Measurements from ENCODE around the gene TUBB6. TPM values are rescaled to one million over a fixed set of nuclear protein-coding genes. Genes with fewer than 3 reads are reported as not detected.

TUBB6 gene
- total and polyA plus RNA-seq, 10 of the 15 experiments (the other 5 are each of a cell fraction or from before 2014, with no cell fraction given) = 27.4 to 262 (median 82.5) TPM

- TF ChIP-seq ATF2 (IDR thresholded peaks at IDR 0.05; ENCODE audit: low read length) (no peak), NFYB (IDR thresholded peaks at IDR 0.05; ENCODE audit: insufficient read depth, low read depth, low read length) (no peak), PBX3 (IDR thresholded peaks at IDR 0.05; ENCODE audit: insufficient replicate concordance, low read depth, low read length) (no peak), MLLT1 (IDR thresholded peaks at IDR 0.05) (no peak), MEF2B (IDR thresholded peaks at IDR 0.05; ENCODE audit: partially characterized antibody, poor library complexity, severe bottlenecking) (no peak), MYB (IDR thresholded peaks at IDR 0.05; ENCODE audit: borderline replicate concordance, low read depth, low read length) (no peak), BRCA1 (IDR thresholded peaks at IDR 0.05; ENCODE audit: low read depth, low read length) (no peak)
Observed at GRCh38 chr18:12325726-12326245, 17.7 kb downstream of the TUBB6 start (continued).
